ENCODE results near the gene TTC34. TPM values are rescaled to one million over a fixed set of nuclear protein-coding genes. Genes with fewer than 3 reads are reported as not detected.
"Not testable (repeated sequence)": the region's sequence is repeated elsewhere in the genome, so short reads cannot be mapped to it uniquely, and the experiment has no call there.

TTC34 gene
- total RNA-seq, 1 donor: 0.10 TPM

GRCh38 chr1:2783435-2784397, 17.8 kb downstream of the TTC34 start:
- peaks cover 6% of the 10 kb centered on the region for H3K27me3 ChIP-seq (ENCODE audit: insufficient read depth, low read length)
- no peak overlapping the region for H3K4me3 ChIP-seq (ENCODE audit: low read length)
- H3K9me3 ChIP-seq (ENCODE audit: low read depth, low read length): peaks cover 10% of the 10 kb centered on the region
- H3K4me1 ChIP-seq (ENCODE audit: insufficient read depth, low read length): peaks cover 2% of the 10 kb centered on the region

- peaks cover 10% of the 10 kb centered on the region for H3K9me3 ChIP-seq (ENCODE audit: low read depth, low read length)
- H3K4me3 ChIP-seq (ENCODE audit: low read length): no peak overlapping the region
- H3K27me3 ChIP-seq (ENCODE audit: insufficient read depth, low read length): no peaks in the 10 kb centered on the region
- H3K4me1 ChIP-seq (ENCODE audit: insufficient read depth, low read length): no peaks in the 10 kb centered on the region
Observed at GRCh38 chr1:2783069-2783434, 18.4 kb downstream of the TTC34 start.

GRCh38 chr1:2781627-2782026, 19.9 kb downstream of the TTC34 start:
- H3K4me1 ChIP-seq (ENCODE audit: insufficient read depth, low read length): no peaks in the 10 kb centered on the region
- no peaks in the 10 kb centered on the region for H3K27me3 ChIP-seq (ENCODE audit: insufficient read depth, low read length)
- peaks cover 10% of the 10 kb centered on the region for H3K9me3 ChIP-seq (ENCODE audit: low read depth, low read length)
- no peak overlapping the region for H3K4me3 ChIP-seq (ENCODE audit: low read length)

- Histone ChIP-seq H3K4me3 (ENCODE audit: low read length) (no peak overlapping the region), H3K9me3 (ENCODE audit: low read depth, low read length) (peaks cover 10% of the 10 kb centered on the region), H3K27me3 (ENCODE audit: insufficient read depth, low read length) (no peaks in the 10 kb centered on the region), H3K4me1 (ENCODE audit: insufficient read depth, low read length) (no peaks in the 10 kb centered on the region)
Observed at GRCh38 chr1:2778220-2778592, 23.3 kb downstream of the TTC34 start.

GRCh38 chr1:2777424-2778219, 23.9 kb downstream of the TTC34 start:
- Histone ChIP-seq H3K4me1 (ENCODE audit: insufficient read depth, low read length) (no peaks in the 10 kb centered on the region), H3K4me3 (ENCODE audit: low read length) (no peak overlapping the region), H3K9me3 (ENCODE audit: low read depth, low read length) (peaks cover 10% of the 10 kb centered on the region), H3K27me3 (ENCODE audit: insufficient read depth, low read length) (no peaks in the 10 kb centered on the region)

GRCh38 chr1:2775333-2775732, 26.2 kb downstream of the TTC34 start:
- H3K4me1 ChIP-seq (ENCODE audit: insufficient read depth, low read length); H3K4me3 ChIP-seq (ENCODE audit: low read length); H3K9me3 ChIP-seq (ENCODE audit: low read depth, low read length); H3K27me3 ChIP-seq (ENCODE audit: insufficient read depth, low read length): not testable (repeated sequence)

GRCh38 chr1:2768052-2768451, 33.4 kb downstream of the TTC34 start:
- H3K9me3 ChIP-seq (ENCODE audit: low read depth, low read length); H3K4me3 ChIP-seq (ENCODE audit: low read length); H3K27me3 ChIP-seq (ENCODE audit: insufficient read depth, low read length); H3K4me1 ChIP-seq (ENCODE audit: insufficient read depth, low read length): not testable (repeated sequence)

- H3K4me1 ChIP-seq (ENCODE audit: insufficient read depth, low read length); H3K9me3 ChIP-seq (ENCODE audit: low read depth, low read length); H3K4me3 ChIP-seq (ENCODE audit: low read length); H3K27me3 ChIP-seq (ENCODE audit: insufficient read depth, low read length): not testable (repeated sequence)
Observed at GRCh38 chr1:2759433-2759832, 42.1 kb downstream of the TTC34 start.

- H3K4me3 ChIP-seq (ENCODE audit: low read length): not testable (repeated sequence)
Observed at GRCh38 chr1:2757519-2757918, 44.0 kb downstream of the TTC34 start.

GRCh38 chr1:2755426-2755825, 46.1 kb downstream of the TTC34 start:
- H3K27me3 ChIP-seq (ENCODE audit: insufficient read depth, low read length); H3K4me1 ChIP-seq (ENCODE audit: insufficient read depth, low read length); H3K4me3 ChIP-seq (ENCODE audit: low read length); H3K9me3 ChIP-seq (ENCODE audit: low read depth, low read length): not testable (repeated sequence)

More at GRCh38 chr1:2757519-2757918, 44.0 kb downstream of the TTC34 start:
- H3K27me3 ChIP-seq (ENCODE audit: insufficient read depth, low read length); H3K9me3 ChIP-seq (ENCODE audit: low read depth, low read length); H3K4me1 ChIP-seq (ENCODE audit: insufficient read depth, low read length): not testable (repeated sequence)

- not testable (repeated sequence) for H3K9me3 ChIP-seq (ENCODE audit: low read depth, low read length); H3K27me3 ChIP-seq (ENCODE audit: insufficient read depth, low read length); H3K4me1 ChIP-seq (ENCODE audit: insufficient read depth, low read length); H3K4me3 ChIP-seq (ENCODE audit: low read length)
Observed at GRCh38 chr1:2754597-2754996, 46.9 kb downstream of the TTC34 start.

GRCh38 chr1:2752503-2752902, 49.0 kb downstream of the TTC34 start:
- H3K4me1 ChIP-seq (ENCODE audit: insufficient read depth, low read length); H3K9me3 ChIP-seq (ENCODE audit: low read depth, low read length); H3K4me3 ChIP-seq (ENCODE audit: low read length); H3K27me3 ChIP-seq (ENCODE audit: insufficient read depth, low read length): not testable (repeated sequence)

GRCh38 chr1:2751866-2752265, 49.6 kb downstream of the TTC34 start:
- not testable (repeated sequence) for H3K9me3 ChIP-seq (ENCODE audit: low read depth, low read length); H3K4me1 ChIP-seq (ENCODE audit: insufficient read depth, low read length); H3K27me3 ChIP-seq (ENCODE audit: insufficient read depth, low read length); H3K4me3 ChIP-seq (ENCODE audit: low read length)

- not testable (repeated sequence) for H3K9me3 ChIP-seq (ENCODE audit: low read depth, low read length); H3K4me3 ChIP-seq (ENCODE audit: low read length); H3K27me3 ChIP-seq (ENCODE audit: insufficient read depth, low read length); H3K4me1 ChIP-seq (ENCODE audit: insufficient read depth, low read length)
Observed at GRCh38 chr1:2750766-2751730, 50.4 kb downstream of the TTC34 start.

Measured in mononuclear cell (primary cell).